H1 (cell line): Measurements from ENCODE around the gene SNED1. TPM values are rescaled to one million over a fixed set of nuclear protein-coding genes. Genes with fewer than 3 reads are reported as not detected.

Source experiments
- CEBPB ChIP-seq: IDR thresholded peaks from 2 replicates; pipeline ENCODE4 v1.6.1; 2012; ENCODE audit warnings: low read depth, low read length
- CHD2 ChIP-seq: IDR thresholded peaks from 2 replicates; pipeline ENCODE4 v1.6.1; 2012; ENCODE audit warnings: low read length, improper control_type of control experiment
- CHD7 ChIP-seq: fragments of 300-600 bp; sonication (generic); IDR thresholded peaks from 2 replicates; pipeline ENCODE4 v1.7.1; 2012; ENCODE audit warnings: low read length, moderate library complexity, mild to moderate bottlenecking, inconsistent platforms; ENCODE audit not compliant: insufficient replicate concordance
- EP300 ChIP-seq, 2 experiments: IDR thresholded peaks; 1 replicate in 1 of 2; 2 replicates in 1 of 2; pipeline ENCODE4 v1.6.1; 2011 to 2012; ENCODE audit warnings: low read depth in 2 of 2, low read length in 2 of 2, mild to moderate bottlenecking in 2 of 2, borderline replicate concordance in 1 of 2, inconsistent platforms in 1 of 2, moderate library complexity in 1 of 2
- GTF2F1 ChIP-seq: IDR thresholded peaks from 2 replicates; pipeline ENCODE4 v1.6.1; 2012; ENCODE audit warnings: low read depth, low read length, improper control_type of control experiment, borderline replicate concordance
- JUN ChIP-seq: IDR thresholded peaks from 2 replicates; pipeline ENCODE4 v1.6.1; 2011; ENCODE audit warnings: low read depth, mild to moderate bottlenecking, improper control_type of control experiment, low read length
- RXRA ChIP-seq: IDR thresholded peaks from 2 replicates; pipeline ENCODE4 v1.6.1; 2011; ENCODE audit warnings: low read depth, mild to moderate bottlenecking, low read length, moderate library complexity; ENCODE audit not compliant: insufficient read depth
- SP4 ChIP-seq: IDR thresholded peaks from 2 replicates; pipeline ENCODE4 v1.6.1; 2012; ENCODE audit warnings: low read length, inconsistent platforms
- polyA plus RNA-seq, 7 experiments: library from polyadenylated mRNA; depleted of rRNA in 3 of 7; stranded (reverse) in 5 of 7; unstranded in 2 of 7; fragments of >200 nt in 5 of 7; fragments of 200-250 nt in 2 of 7; gene quantifications; 1 replicate in 5 of 7; 2 replicates in 1 of 7; 4 replicates in 1 of 7; pipeline versions ENCODE4 v1.2.1 to v1.2.3, GENCODE V29; 2011 to 2013; ENCODE audit warnings: missing spikeins in 2 of 7, mixed read lengths in 2 of 7
- total RNA-seq: library from RNA; stranded (reverse); fragmentation: NEBNext Ultra II Directional; extraction: Animal tissue kit (Norgen Biotek cat#: 25700); gene quantifications from 2 replicates; pipeline ENCODE4 v1.2.1, GENCODE V29; 2021

SNED1 gene
- total and polyA plus RNA-seq, 2 of the 8 experiments (the other 6 are each of a cell fraction or from before 2014, with no cell fraction given): 1.9 TPM

- no peak for TF ChIP-seq CHD2
- TF ChIP-seq CHD7: no peak
- no peak for TF ChIP-seq SP4
- TF ChIP-seq RXRA: no peak
- no peak for TF ChIP-seq JUN
- TF ChIP-seq CEBPB: no peak
- no peak for TF ChIP-seq EP300 (IDR thresholded peaks at IDR 0.05; ENCODE audit: borderline replicate concordance in 1 of 2, low read depth in 2 of 2, low read length in 2 of 2)
- TF ChIP-seq GTF2F1: no peak
Observed at GRCh38 chr2:241091734-241092445, 93.5 kb downstream of the SNED1 start (continued).
